Parathyroid adenoma (tissue), 2 donors: Measurements from ENCODE around the gene TSPAN5.

Experiments
- H2AFZ ChIP-seq: fragments of 300-600 bp; sonication (generic); one replicate; pipeline ENCODE4 v1.7.0; 2017; ENCODE audit warnings: antibody characterized with exemption, mild to moderate bottlenecking
- H3K27ac ChIP-seq: fragments of 300-600 bp; sonication (generic); one replicate; pipeline ENCODE4 v1.7.0; 2017
- H3K27me3 ChIP-seq: fragments of 300-600 bp; sonication (generic); one replicate; pipeline ENCODE4 v1.7.0; 2017; ENCODE audit warnings: low read length; ENCODE audit not compliant: control insufficient read depth, insufficient read depth
- H3K36me3 ChIP-seq: fragments of 300-600 bp; sonication (generic); one replicate; pipeline ENCODE4 v1.7.0; 2017; ENCODE audit warnings: low read length; ENCODE audit not compliant: control insufficient read depth, insufficient read depth
- H3K4me1 ChIP-seq: fragments of 300-600 bp; sonication (generic); one replicate; pipeline ENCODE4 v1.7.0; 2017; ENCODE audit warnings: control low read depth
- H3K4me2 ChIP-seq: fragments of 300-600 bp; sonication (generic); one replicate; pipeline ENCODE4 v1.7.0; 2017; ENCODE audit warnings: low read length
- H3K4me3 ChIP-seq: fragments of 300-600 bp; sonication (generic); one replicate; pipeline ENCODE4 v1.7.0; 2017; ENCODE audit warnings: low read depth, low read length
- H3K79me2 ChIP-seq: fragments of 300-600 bp; sonication (generic); one replicate; pipeline ENCODE4 v1.7.0; 2017; ENCODE audit warnings: control low read depth
- H3K9ac ChIP-seq: fragments of 300-600 bp; sonication (generic); one replicate; pipeline ENCODE4 v1.7.0; 2017; ENCODE audit warnings: mild to moderate bottlenecking
- H3K9me3 ChIP-seq: fragments of 300-600 bp; sonication (generic); one replicate; pipeline ENCODE4 v1.7.0; 2017; ENCODE audit warnings: low read length; ENCODE audit not compliant: control insufficient read depth
- TF ChIP-seq, protein P1 (sequence below): fragments of 300-600 bp; sonication (generic); IDR thresholded peaks from one replicate; pipeline ENCODE4 v1.7.0; 2017; ENCODE audit warnings: antibody characterized with exemption, mild to moderate bottlenecking
- donor health status: primary hyperparathyroidism.

TSPAN5 gene

DNA sequence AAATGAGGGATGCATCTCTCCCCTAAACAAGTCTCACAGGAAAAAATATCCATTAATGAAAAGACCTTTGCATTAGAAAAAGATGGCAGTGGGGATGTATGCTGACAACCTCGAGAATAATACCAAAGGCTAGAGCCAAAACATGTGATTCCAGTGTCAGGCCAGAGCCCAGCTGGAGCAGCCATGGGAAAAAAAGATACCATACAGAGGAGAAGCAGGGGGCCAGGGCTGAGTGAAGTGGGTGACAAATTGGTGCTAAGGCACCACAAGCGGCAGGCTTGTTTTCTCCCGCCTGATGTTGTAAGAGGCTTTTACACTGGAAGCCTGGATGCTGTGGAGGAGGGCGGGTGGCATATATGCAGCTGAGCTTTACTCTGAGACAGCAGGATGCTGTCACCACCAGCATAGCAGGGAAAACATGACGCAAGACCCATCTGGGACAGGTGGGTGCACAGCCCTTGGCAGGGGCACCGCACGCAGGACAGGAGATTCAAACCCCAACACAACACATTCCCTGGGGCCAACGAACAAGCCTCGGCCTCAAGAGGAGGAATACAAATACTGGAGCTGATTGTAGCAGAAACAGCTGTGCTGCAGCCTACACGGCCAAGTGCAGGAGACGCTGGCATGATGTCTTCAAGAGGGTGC is 91.9 kb downstream of the TSPAN5 start:
- no peaks in the 10 kb centered on the region for H3K9me3 ChIP-seq
- no peaks in the 10 kb centered on the region for H3K36me3 ChIP-seq
- no peaks in the 10 kb centered on the region for H3K27me3 ChIP-seq
- no peak overlapping the region for H3K4me2 ChIP-seq
- peaks cover 5% of the 10 kb centered on the region for H3K4me1 ChIP-seq
- H3K79me2 ChIP-seq, result no peaks in the 10 kb centered on the region
- H3K9ac ChIP-seq, result no peak overlapping the region
- no peak overlapping the region for H3K4me3 ChIP-seq
- peak overlapping the region; percentile 15 for H2AFZ ChIP-seq
- no peak overlapping the region for H3K27ac ChIP-seq
- TF ChIP-seq, protein P1, sequence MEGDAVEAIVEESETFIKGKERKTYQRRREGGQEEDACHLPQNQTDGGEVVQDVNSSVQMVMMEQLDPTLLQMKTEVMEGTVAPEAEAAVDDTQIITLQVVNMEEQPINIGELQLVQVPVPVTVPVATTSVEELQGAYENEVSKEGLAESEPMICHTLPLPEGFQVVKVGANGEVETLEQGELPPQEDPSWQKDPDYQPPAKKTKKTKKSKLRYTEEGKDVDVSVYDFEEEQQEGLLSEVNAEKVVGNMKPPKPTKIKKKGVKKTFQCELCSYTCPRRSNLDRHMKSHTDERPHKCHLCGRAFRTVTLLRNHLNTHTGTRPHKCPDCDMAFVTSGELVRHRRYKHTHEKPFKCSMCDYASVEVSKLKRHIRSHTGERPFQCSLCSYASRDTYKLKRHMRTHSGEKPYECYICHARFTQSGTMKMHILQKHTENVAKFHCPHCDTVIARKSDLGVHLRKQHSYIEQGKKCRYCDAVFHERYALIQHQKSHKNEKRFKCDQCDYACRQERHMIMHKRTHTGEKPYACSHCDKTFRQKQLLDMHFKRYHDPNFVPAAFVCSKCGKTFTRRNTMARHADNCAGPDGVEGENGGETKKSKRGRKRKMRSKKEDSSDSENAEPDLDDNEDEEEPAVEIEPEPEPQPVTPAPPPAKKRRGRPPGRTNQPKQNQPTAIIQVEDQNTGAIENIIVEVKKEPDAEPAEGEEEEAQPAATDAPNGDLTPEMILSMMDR, result no peak

DNA sequence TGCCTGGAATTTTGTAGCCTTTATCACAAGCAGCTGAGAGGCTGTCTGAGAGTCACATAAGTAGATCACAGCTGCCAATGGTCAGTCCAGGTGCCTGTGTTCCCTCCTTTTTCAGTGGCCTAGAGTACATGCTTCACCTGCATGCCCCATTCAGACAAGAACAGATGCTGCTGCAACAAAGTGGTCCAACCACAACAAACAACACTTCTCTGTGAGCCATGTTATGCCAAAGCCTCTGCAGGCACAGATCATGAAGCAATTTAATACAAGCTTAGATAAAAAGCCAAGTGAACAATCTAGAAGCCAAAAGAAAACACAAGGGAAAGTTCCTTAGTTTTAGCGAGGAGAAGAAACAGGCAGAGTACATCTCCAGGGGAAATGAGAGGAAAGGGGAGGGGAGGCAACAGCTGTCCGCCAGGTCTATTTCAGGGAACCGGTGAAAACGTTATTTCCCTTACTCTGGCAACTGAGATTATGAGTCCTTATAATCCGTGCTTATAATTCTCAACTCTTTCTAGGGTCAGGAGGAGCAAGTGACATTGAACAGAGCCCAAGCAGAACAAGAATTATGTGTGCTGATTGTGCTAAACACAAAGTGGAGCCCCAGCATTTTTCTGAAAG is 92.6 kb downstream of the TSPAN5 start:
- TF ChIP-seq, protein P1, result no peak
- Histone ChIP-seq H3K9ac (no peak overlapping the region), H3K4me1 (peaks cover 5% of the 10 kb centered on the region), H3K36me3 (no peaks in the 10 kb centered on the region), H3K9me3 (no peaks in the 10 kb centered on the region), H2AFZ (peak overlapping the region; percentile 15), H3K4me2 (no peak overlapping the region), H3K27ac (no peak overlapping the region), H3K4me3 (no peak overlapping the region), H3K79me2 (no peaks in the 10 kb centered on the region), H3K27me3 (no peaks in the 10 kb centered on the region)

DNA sequence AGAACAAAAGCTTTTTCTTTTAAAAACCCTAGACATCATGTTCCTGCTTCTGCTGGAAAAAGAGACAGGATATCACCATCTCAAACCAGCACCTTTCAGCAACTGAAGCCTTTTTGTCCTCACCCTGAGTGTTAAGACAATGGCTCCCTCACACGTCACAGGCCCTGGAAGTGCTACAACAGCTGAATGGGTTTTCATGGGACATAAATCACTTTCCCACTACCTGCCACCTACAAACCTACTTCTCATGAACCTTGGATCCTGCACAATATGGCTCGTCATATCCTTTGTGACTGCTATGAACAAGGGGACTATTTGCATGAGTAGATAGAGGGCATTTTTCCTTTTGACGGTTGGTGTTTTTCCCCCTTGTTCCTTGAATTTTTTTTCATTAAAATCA is 93.6 kb downstream of the TSPAN5 start:
- H3K9me3 ChIP-seq, result no peaks in the 10 kb centered on the region
- TF ChIP-seq, protein P1, result no peak
- H3K4me1 ChIP-seq, result peaks cover 5% of the 10 kb centered on the region
- H3K27ac ChIP-seq, result no peak overlapping the region
- no peaks in the 10 kb centered on the region for H3K36me3 ChIP-seq
- H3K9ac ChIP-seq, result no peak overlapping the region
- no peaks in the 10 kb centered on the region for H3K79me2 ChIP-seq
- no peak overlapping the region for H3K4me2 ChIP-seq
- H3K27me3 ChIP-seq, result no peaks in the 10 kb centered on the region
- no peak overlapping the region for H2AFZ ChIP-seq
- no peak overlapping the region for H3K4me3 ChIP-seq

DNA sequence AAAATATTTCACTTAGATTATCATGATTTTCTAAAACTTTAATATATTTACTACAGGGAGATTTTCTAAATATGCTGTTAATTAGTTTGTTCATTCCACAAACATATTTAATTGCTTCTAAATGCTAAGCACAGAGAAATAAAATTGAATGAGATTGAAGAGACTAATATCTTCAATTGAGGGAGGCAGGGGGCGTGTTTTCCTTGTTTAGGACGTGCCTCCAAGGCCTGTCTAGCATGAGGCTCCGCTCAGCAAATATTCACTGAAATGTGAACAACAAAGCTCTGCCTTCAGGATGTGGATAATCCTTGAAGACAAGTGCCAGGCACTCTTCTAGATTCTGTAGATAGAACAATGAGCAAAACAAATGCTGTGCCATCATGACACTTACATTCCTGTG is 98.1 kb downstream of the TSPAN5 start:
- Histone ChIP-seq H3K27me3 (no peaks in the 10 kb centered on the region), H3K4me1 (no peaks in the 10 kb centered on the region), H3K4me2 (no peak overlapping the region), H3K79me2 (no peaks in the 10 kb centered on the region), H3K36me3 (no peaks in the 10 kb centered on the region), H3K9me3 (no peaks in the 10 kb centered on the region), H3K27ac (no peak overlapping the region), H2AFZ (no peak overlapping the region), H3K4me3 (no peak overlapping the region), H3K9ac (no peak overlapping the region)
- TF ChIP-seq, protein P1, result no peak
